Astrocyte of the cerebellum (primary cell): ENCODE data around the gene GPR17.

ENCODE experiments used
- DNase-seq: peaks from one replicate; pipeline ENCODE4 v3.0.0-alpha.2; 2011; ENCODE audit warnings: low read depth
- H3K4me3 ChIP-seq: 2 replicates; pipeline ENCODE4 v1.5.1; 2011; ENCODE audit warnings: mild to moderate bottlenecking, low read depth, low read length, moderate library complexity
- CTCF ChIP-seq: IDR thresholded peaks from 2 replicates; pipeline ENCODE4 v1.5.1; 2012; ENCODE audit warnings: low read length, low read depth, moderate library complexity, mild to moderate bottlenecking; ENCODE audit errors: missing control alignments
- in situ Hi-C: cut with HindIII; loops from 2 replicates; pipeline ENCODE4 v1.10.0; 2017; ENCODE audit warnings: low sequenced_read_pairs

Gene GPR17

GRCh38 chr2:127626175-127626574 is 19.8 kb upstream of the GPR17 start:
- no peak overlapping the region for H3K4me3 ChIP-seq
- TF ChIP-seq CTCF, result no peak
- in situ Hi-C loops, result no loop called here
- no peak for DNase-seq

- TF ChIP-seq CTCF, result no peak
- DNase-seq, result no peak
- in situ Hi-C loops, result no loop called here
- H3K4me3 ChIP-seq, result no peak overlapping the region
Observed at GRCh38 chr2:127626917-127627739, 18.8 kb upstream of the GPR17 start.

DNA sequence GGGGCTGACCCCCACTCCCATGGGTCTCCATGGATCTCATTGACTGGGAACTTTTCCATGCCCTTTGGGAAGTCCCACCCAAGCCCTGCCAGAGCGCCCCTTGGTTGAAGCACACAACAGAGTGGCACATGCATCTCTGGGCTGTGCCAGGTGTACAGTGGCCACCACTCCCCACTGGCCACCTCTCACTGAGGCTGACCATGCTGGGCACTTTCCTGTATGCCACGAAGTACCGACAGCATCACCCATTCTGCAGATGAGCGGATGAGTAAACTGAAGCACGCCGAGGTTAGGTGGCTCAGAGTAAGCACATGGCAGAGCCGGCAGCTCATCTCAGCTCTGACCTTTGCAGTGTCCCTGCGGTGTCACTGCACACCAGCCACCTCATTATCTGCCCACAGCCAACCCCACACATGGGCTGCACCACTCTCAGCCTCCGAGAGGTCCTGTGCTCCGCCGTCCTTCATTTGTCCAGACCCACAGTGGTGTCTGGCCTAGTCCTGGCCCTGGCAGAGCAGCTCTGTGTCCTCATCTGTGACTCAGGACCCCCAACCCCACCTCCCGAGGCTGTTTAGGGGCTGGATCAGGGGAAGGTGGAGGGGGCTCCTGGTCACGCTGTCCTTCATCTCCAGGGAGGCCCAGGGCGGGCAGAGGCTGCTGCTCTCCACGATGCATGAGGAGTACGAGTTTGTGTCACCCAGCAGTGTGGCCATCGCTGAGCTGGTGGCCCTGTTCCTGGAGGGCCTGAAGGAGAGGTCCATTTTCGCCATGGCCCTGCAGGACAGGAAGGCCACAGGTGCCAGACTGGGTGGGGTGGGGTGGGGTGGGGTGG is 18.0 kb upstream of the GPR17 start:
- TF ChIP-seq CTCF, result no peak
- DNase-seq, result no peak
- H3K4me3 ChIP-seq, result no peak overlapping the region
- in situ Hi-C loops, result no loop called here

DNA sequence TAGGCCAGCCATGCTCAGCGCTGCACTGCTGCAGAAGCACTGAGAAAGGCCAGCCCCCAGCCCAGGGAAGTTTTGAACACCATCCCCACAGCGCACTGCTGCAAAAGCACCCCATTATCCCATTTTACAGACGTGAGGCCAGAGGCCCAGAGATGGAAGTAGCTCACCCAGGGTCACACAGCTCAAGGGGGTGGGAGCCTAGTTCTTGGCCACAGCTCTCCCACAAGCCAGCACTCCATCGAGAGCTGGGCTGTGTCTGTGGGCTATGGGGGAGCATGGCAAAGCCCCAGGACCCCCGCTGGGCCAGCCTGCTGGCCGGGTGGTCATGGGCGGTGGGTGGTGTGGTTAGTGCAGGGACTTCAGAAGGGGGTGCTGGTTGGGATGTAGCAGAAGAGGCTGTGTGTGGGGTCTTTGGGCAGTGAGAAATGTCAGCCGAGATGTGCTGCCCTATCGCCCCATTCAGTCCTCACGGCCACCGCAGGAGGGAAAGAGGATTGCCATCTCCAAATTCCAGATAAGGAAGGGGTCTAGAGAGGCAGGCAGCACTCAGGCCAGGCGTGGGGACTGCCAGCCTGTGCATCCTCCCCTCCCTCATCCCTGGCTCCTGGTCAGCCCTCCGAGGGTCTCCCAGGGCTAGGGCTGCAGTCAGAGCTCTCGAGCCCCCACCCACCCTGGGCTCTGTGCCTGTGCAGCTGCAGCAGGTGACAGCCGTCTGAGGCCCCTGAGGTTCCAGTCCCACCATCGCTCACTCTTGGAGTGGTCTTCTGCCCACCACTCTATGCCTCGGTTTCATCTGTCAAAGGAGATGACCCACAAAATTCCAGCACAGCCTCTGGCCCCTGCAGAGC is 17.0 kb upstream of the GPR17 start:
- in situ Hi-C loops, result no loop called here
- H3K4me3 ChIP-seq, result no peak overlapping the region
- DNase-seq, result no peak
- no peak for TF ChIP-seq CTCF

DNA sequence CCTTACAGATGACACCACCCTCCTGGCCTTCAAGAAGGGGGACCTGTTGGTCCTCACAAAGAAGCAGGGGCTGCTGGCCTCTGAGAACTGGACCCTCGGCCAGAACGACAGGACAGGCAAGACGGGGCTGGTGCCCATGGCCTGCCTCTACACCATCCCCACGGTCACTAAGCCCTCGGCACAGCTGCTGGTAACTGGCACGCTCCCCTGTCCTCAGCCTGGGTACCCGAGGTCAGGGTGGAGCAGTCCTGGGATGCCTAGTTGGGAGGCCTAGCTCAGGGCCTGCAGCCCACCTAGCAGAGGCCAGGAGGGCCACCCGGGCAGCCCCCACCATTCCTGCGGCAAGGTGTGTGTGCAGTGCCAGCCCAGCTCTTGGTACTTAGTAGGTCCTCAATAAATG is 16.3 kb upstream of the GPR17 start:
- DNase-seq, result no peak
- in situ Hi-C loops, result no loop called here
- no peak for TF ChIP-seq CTCF
- no peak overlapping the region for H3K4me3 ChIP-seq

- in situ Hi-C loops, result no loop called here
- DNase-seq, result no peak
- no peak for TF ChIP-seq CTCF
- H3K4me3 ChIP-seq, result no peak overlapping the region
Observed at GRCh38 chr2:127630096-127630863, 15.7 kb upstream of the GPR17 start.
